HG03520 (cell line): ENCODE results near the gene WDHD1.
A peak's percentile ranks its signal among the peaks of the same experiment; 100 is the strongest.
"Not testable (repeated sequence)": the region's sequence is repeated elsewhere in the genome, so short reads cannot be mapped to it uniquely, and the experiment has no call there.

Experiments used
- ATAC-seq: cut with Tn5 transposase; IDR thresholded peaks from one replicate; pipeline ENCODE4 v1.9.1; 2021; ENCODE audit warnings: mild to moderate bottlenecking, moderate library complexity; ENCODE audit not compliant: unreplicated experiment

Gene WDHD1

DNA sequence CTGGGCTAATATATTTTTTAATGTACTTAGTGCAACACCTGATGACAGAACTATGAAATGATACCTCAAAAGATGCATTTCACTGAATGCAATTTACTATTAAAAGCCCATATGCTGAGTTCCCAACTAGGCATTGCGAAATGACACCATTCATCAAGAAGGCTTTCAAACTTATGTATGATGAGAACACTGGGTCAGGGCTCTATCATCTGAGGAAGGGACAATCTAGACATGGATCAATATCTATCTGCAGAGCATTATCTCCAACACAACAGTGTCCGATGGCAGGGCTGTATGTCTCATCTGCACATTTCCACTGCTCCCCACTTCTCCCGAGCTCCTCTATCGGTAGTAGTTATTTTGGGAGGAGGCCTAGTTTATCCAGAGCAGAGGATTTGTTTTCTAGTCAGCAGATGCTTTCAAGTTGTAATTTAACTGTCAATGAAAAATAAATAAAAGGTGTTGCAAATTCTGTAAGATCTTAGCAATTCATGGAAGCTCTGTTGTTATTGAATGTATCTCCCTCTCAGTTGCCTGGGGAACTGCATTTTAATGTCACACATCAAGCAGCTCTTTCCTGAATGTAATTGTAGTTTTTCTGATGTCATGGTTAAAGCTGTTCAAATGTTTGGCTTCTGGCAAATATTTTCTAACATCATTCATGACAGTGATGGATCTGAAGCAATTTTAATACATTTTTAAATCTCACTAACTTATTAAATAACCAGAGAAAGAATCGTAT is 116.9 kb downstream of the WDHD1 start:
- no peak for ATAC-seq

DNA sequence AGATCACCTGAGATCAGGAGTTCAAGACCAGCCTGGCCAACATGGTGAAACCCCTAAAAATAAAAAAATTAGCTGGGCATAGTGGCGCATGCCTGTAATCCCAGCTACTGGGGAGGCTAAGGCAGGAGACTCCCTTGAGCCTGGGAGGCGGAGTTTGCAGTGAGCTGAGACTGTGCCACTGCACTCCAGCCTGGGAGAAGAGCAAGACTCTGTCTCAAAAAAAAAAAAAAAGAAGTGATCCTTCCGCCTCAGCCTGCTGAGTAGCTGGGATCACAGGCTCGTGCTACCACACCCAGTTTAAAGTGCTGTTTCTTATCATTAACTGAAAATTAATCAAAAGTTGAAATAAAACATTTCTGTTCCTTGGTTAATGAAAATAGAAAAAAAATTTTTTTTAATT is 117.9 kb downstream of the WDHD1 start:
- ATAC-seq: not testable (repeated sequence)

DNA sequence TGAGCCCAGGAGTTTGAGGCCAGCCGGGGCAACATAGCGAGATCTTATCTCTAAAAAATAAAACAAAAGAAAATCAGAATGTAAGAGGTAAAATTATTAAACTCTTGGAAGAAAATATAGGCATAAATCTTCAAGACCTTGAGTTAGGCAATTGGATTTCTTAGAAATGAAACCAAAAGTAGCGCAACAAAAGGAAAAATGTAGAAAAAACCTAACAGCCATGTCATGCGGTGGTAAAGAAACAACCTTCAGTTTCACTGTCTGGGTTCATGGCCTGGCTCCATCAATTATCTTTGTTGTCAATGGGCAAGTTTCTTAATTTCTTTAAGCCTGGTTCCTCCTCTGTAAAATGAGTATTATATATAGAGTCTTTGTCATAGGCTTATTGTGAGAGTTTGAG is 118.7 kb downstream of the WDHD1 start:
- no peak for ATAC-seq

GRCh38 chr14:54906075-54906474 is 120.8 kb downstream of the WDHD1 start:
- no peak for ATAC-seq

DNA sequence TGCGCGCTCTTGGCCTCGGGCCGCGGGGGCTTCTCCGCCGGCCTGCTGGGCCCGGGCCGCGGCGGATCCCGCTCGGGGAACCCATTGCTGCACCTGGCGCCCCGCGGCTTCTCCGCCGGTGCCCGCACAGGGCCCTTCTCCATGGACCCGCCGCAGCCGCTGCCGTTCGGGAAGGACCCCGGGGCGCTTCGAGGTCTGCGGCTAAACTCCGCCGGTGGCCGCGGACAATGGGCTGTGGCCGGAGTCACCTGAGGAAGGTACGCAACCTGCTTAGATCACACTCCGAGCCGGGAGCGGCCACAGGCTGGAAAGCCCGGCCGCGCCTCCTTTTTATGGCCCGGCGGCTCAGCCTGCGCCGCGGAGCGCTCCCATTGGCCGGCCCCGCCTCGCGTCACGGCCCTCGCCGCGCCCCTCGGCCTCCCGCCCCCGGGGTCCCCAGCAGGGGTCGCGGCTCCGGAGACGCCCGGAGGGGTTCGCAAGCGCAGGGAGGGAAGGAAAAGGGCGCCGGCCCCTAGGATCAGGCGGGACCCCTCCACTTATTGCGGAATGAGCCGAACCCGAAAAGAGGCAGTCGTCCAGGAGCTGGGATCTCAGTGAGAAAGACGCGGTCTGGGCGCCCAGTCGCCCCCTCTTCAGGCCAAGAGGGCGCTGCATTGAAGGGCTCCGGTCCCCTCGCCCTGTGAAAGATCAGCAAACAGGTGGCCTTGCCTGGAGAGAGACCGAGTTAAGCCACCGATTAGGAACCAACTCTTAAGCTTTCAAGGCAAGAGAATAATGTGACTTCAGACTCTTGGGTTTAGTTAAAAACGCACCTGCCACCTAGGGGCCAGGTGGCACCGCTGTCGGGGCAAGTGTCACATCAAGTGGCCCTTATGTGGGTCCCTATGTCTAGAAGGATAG is 124.1 kb downstream of the WDHD1 start, which contains the start of gene GCH1:
GCH1 (minus strand) TSS at position 306 of the 900 bp plus-strand sequence; CDS start at position 143, 163 bp downstream.
- ATAC-seq: peak; percentile 81

GRCh38 chr14:54902143-54902520 is 124.8 kb downstream of the WDHD1 start:
- peak; percentile 56 for ATAC-seq

DNA sequence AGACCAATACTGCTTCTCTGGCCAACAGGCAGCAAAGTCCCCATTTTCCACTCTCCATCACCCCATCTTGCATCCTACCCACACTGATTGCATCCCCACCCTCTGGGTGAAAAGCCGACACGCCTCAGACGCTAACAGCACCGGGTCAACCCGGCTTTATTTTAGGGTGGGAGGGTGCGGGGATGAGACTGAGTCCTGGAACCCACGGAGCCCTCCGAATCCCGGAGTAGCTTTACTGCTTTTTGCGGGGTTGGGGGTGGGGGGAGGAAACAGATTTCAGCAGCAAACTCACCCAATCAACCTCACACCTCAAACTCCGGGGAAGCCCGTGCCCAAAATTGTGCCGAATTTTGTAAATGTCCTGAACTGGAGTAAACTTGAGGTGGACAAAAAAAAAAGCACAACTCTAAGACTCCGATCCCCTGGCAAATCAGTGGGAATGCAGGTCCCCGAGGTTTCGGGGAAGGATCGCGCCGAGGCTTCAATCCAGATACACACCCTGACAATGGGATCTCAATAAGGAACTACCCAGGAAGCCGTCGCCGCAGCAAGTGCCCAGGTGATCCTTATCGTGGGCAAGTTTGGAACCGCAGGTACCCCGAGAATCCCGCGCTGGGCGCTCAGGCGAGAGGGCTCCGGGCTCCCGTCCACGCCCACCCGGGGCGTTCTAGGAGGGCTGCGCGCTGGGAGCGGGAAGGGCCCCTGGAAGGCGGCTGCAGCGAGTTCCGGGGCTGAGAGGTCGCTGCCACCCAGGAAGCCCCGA is 125.3 kb downstream of the WDHD1 start:
- ATAC-seq: no peak

DNA sequence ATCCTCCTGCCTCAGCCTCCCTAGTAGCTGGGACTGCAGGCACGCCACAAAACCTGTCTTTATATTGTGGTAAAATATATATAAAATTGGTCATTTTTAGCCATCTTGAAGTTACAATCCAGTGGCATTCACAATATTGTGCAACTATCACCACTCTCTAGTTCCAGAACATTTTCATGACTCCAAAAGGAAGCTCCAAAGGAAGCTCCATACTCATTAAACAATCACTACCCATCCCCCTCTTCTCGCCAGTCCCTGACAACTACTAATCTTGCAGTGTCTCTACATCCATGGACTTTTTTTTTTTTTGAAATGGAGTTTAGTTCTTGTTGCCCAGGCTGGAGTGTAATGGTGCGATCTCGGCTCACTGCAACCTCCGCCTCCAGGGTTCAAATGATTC is 127.3 kb downstream of the WDHD1 start:
- ATAC-seq: no peak

DNA sequence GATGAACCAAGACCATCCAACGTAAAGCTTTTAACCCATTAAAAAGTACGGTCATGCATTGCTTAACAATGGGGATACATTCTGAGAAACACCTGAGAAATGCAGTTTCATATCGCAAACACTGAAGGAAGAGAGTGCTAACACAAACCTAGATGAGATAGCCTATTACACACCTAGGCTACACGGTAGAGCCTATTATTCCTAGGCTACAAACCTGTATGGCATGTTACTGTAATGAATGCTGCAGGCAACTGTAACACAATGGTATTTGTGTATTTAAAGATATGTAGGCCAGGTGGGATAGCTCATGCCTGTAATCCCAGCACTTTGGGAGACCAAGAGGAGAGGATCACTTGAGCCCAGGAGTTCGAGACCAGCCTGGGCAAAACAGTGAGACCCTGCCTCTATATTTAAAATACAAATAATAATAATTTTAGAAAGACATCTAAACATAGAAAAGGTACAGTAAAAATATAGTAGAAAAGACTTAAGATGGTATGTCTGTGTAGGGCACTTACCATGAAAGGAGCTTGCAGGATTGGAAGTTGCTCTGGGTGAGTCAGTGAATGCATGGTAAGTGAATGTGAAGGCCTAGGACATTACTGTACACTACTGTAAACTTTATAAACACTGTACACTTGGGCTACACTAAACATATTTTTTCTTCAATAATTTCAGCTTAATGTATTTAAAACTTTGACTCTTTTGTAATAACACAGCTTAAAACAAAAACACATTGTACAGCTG is 128.9 kb downstream of the WDHD1 start:
- not testable (repeated sequence) for ATAC-seq

- no peak for ATAC-seq
These were observed 131.2 kb downstream of the WDHD1 start for GRCh38 chr14:54895683-54896082.

DNA sequence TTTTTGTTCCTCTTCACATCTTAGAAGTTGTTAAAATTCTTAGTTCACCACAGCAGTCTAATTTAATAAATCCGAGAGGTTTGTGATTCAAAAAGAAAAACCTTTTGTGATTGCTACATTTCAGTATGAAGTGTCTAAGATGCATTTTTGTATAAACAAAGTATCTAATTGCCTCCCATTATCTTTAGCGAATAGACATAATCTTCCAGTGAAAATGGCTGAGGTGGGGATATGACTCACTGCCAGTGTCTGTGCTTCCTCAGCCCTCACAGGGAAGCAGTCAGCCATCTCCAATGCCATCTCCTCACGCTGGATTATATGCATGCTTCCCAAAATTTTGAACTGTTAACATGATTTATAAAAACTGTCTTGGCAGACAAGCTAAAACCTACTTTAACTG is 131.9 kb downstream of the WDHD1 start:
- ATAC-seq: no peak

DNA sequence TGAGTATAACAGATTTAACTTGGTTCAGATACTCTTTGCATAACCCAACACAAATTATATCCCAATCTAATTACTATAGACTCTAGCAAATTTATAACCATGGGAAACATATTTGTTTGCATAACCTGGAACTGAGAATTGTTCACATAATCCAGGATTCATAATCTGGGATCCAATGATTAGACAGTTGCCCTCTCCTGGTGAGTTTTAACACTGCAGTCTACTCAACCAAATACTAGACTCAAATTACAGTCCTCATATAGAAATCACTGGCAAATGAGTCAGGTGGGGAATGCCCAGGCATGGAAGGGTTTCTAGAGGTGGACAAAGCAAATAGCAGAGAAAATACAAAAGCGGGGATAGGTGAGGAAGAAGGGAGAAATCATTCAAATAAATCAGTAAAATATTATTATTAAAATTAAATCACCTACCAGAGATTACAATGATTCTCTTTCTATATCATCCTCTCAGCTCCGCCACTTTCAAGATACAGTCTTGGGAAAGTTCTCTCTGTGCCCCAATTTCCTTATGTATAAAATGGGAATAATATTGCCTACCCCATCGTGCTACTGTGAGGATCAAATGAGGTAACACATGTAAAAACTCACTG is 133.6 kb downstream of the WDHD1 start:
- ATAC-seq: no peak

GRCh38 chr14:54891471-54892245 is 135.2 kb downstream of the WDHD1 start:
- no peak for ATAC-seq

DNA sequence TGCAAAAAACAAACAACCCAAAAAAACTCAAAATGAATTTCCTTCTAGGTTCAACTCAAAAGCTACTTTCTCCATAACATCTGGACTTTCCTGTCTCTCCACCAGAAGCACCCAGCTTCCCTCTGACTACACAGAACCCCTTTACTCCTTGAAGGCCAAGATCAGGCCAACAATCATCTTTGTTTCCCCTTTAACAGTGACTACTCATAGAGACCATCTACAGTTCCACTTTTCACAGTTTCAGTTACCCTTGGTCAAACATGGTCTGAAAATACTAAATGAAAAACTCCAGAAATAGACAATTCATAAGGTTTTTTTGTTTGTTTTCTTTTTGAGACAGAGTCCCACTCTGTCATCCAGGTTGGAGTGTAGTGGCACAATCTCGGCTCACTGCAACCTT is 136.1 kb downstream of the WDHD1 start:
- peak; percentile 83 for ATAC-seq

GRCh38 chr14:54889919-54890318 is 137.0 kb downstream of the WDHD1 start:
- ATAC-seq: no peak
